CD14-positive monocyte (primary cell): Measurements from ENCODE around the gene STX17. TPM values are rescaled to one million over a fixed set of nuclear protein-coding genes. Genes with fewer than 3 reads are reported as not detected.

Experiments used
- DNase-seq, 3 donors: peaks; one replicate each; pipeline ENCODE4 v3.0.0-alpha.2; 2011 to 2022
- H2AFZ ChIP-seq: 2 replicates; pipeline ENCODE4 v1.6.0; 2012; ENCODE audit warnings: mild to moderate bottlenecking, low read depth, low read length, inconsistent platforms; ENCODE audit not compliant: insufficient read depth, poor library complexity, severe bottlenecking
- H3K27ac ChIP-seq, 2 donors: 1 replicate in 1 of 2; 2 replicates in 1 of 2; pipeline ENCODE4 v1.5.1; 2012 to 2013; ENCODE audit warnings: low read length in 2 of 2, control low read depth in 1 of 2, inconsistent platforms in 1 of 2, low read depth in 1 of 2, mild to moderate bottlenecking in 1 of 2
- H3K27me3 ChIP-seq, 2 donors: one replicate each; pipeline versions ENCODE4 v1.6.0 to v1.6.1; 2011 to 2013; ENCODE audit warnings: low read length in 2 of 2; ENCODE audit not compliant: control insufficient read depth in 2 of 2, insufficient read depth in 2 of 2
- H3K36me3 ChIP-seq, 2 donors: replicated peaks in 1 of 2; 1 replicate in 1 of 2; 2 replicates in 1 of 2; pipeline versions ENCODE4 v1.5.1 to v1.6.1; 2012 to 2013; ENCODE audit warnings: low read length in 2 of 2, control low read depth in 1 of 2, inconsistent platforms in 1 of 2, mild to moderate bottlenecking in 1 of 2; ENCODE audit not compliant: insufficient read depth in 2 of 2, control insufficient read depth in 1 of 2
- H3K4me1 ChIP-seq, 2 donors: 1 replicate in 1 of 2; 2 replicates in 1 of 2; pipeline versions ENCODE4 v1.5.1 to v1.6.1; 2012 to 2013; ENCODE audit warnings: low read length in 2 of 2, control low read depth in 1 of 2, inconsistent platforms in 1 of 2, mild to moderate bottlenecking in 1 of 2, moderate library complexity in 1 of 2; ENCODE audit not compliant: insufficient read depth in 2 of 2, control insufficient read depth in 1 of 2
- H3K4me2 ChIP-seq: replicated peaks from 2 replicates; pipeline ENCODE3; 2012; ENCODE audit warnings: low read length, moderate library complexity, mild to moderate bottlenecking; ENCODE audit not compliant: poor library complexity, severe bottlenecking; ENCODE audit errors: extremely low read depth
- H3K4me3 ChIP-seq, 3 experiments: fragments of 200-600 bp in 1 of 3; sonication (generic) in 1 of 3; replicated peaks in 1 of 3; 1 replicate in 2 of 3; 2 replicates in 1 of 3; pipeline ENCODE4 v1.5.1; 2011 to 2013; ENCODE audit warnings: low read length in 3 of 3, mild to moderate bottlenecking in 3 of 3, control low read depth in 2 of 3, low read depth in 2 of 3, inconsistent platforms in 1 of 3, moderate library complexity in 1 of 3
- H3K79me2 ChIP-seq: 2 replicates; pipeline ENCODE4 v1.6.0; 2012; ENCODE audit warnings: mild to moderate bottlenecking, control low read depth, inconsistent platforms, low read length, moderate library complexity; ENCODE audit not compliant: insufficient read depth
- H3K9ac ChIP-seq: 2 replicates; pipeline ENCODE4 v1.6.0; 2017; ENCODE audit warnings: low read length, mild to moderate bottlenecking; ENCODE audit not compliant: insufficient read depth, poor library complexity, severe bottlenecking
- H3K9me3 ChIP-seq, 2 donors: replicated peaks in 1 of 2; 1 replicate in 1 of 2; 2 replicates in 1 of 2; pipeline versions ENCODE4 v1.5.1 to v1.6.1; 2012 to 2013; ENCODE audit warnings: low read length in 2 of 2, control low read depth in 1 of 2; ENCODE audit not compliant: control insufficient read depth in 1 of 2, insufficient read depth in 1 of 2
- H4K20me1 ChIP-seq: 2 replicates; pipeline ENCODE4 v1.6.0; 2012; ENCODE audit warnings: mild to moderate bottlenecking, low read length, control low read depth, moderate library complexity; ENCODE audit not compliant: insufficient read depth
- H3K27ac Mint-ChIP-seq, 7 donors: one replicate each; pipeline ENCODE4 v1.8.0; 2020; ENCODE audit warnings: mild to moderate bottlenecking in 7 of 7, mixed read lengths in 7 of 7, moderate library complexity in 6 of 7, inconsistent platforms in 2 of 7
- H3K27me3 Mint-ChIP-seq, 3 donors: one replicate each; pipeline ENCODE4 v1.8.0; 2021 to 2022; ENCODE audit warnings: low read depth in 3 of 3, mild to moderate bottlenecking in 3 of 3, mixed read lengths in 3 of 3, moderate library complexity in 3 of 3, inconsistent platforms in 1 of 3
- H3K36me3 Mint-ChIP-seq, 2 donors: one replicate each; pipeline ENCODE4 v1.8.0; 2020; ENCODE audit warnings: mixed read lengths in 2 of 2, inconsistent platforms in 1 of 2, mild to moderate bottlenecking in 1 of 2
- H3K4me1 Mint-ChIP-seq: one replicate; pipeline ENCODE4 v1.8.0; 2020; ENCODE audit warnings: mild to moderate bottlenecking, mixed read lengths
- H3K4me3 Mint-ChIP-seq, 2 donors: one replicate each; pipeline ENCODE4 v1.8.0; 2020; ENCODE audit warnings: mild to moderate bottlenecking in 2 of 2, mixed read lengths in 2 of 2, moderate library complexity in 1 of 2
- H3K9me3 Mint-ChIP-seq, 7 donors: one replicate each; pipeline ENCODE4 v1.8.0; 2020 to 2022; ENCODE audit warnings: mixed read lengths in 7 of 7, mild to moderate bottlenecking in 6 of 7, moderate library complexity in 6 of 7, inconsistent platforms in 2 of 7
- CTCF ChIP-seq: fragments of 200-600 bp; IDR thresholded peaks from one replicate; pipeline ENCODE4 v1.8.0; 2022; ENCODE audit warnings: antibody characterized with exemption, mild to moderate bottlenecking
- WGBS: methylation state at CpG from one replicate; pipeline ENCODE4 v1.1.5; 2013; ENCODE audit warnings: missing lambda C conversion rate; ENCODE audit not compliant: insufficient coverage; 5-methylcytosine and 5-hydroxymethylcytosine counted together
- intact Hi-C, 2 donors: fragments of 100-400 bp; cut with micrococcal nuclease; formaldehyde crosslinking; loops; one replicate each; pipeline versions ENCODE4 v1.15.0 to v1.15.1; 2023
- polyA plus RNA-seq, 3 donors: library from polyadenylated mRNA; depleted of rRNA in 1 of 3; unstranded in 2 of 3; stranded (reverse) in 1 of 3; fragments of 300-500 nt in 2 of 3; fragments of >200 nt in 1 of 3; fragmentation: Illumina TruSeq in 2 of 3; gene quantifications; 1 replicate in 2 of 3; 2 replicates in 1 of 3; pipeline ENCODE4 v1.2.3, GENCODE V29; 2012 to 2021

Gene STX17
- polyA plus RNA-seq, 3 donors: 10.3 to 16.8 (median 10.6) TPM

- Mint-ChIP-seq H3K4me1 (no peaks in the 10 kb centered on the region), H3K4me3 (no peak overlapping the region), H3K36me3 (peaks cover 75 to 77% of the 10 kb centered on the region in 2 donors), H3K27ac (no peak overlapping the region), H3K9me3 (peaks cover 0 to 2% (median 0%) of the 10 kb centered on the region in 7 donors), H3K27me3 (no peaks in the 10 kb centered on the region)
- no peak overlapping the region for H3K9ac ChIP-seq
- no peaks in the 10 kb centered on the region for H3K9me3 ChIP-seq
- no peak overlapping the region for H3K4me3 ChIP-seq
- H3K4me2 ChIP-seq: no peak overlapping the region
- no peak overlapping the region for H2AFZ ChIP-seq
- no peak for TF ChIP-seq CTCF
- 91% methylated on average over 1 of the region's 3 CpGs for whole genome bisulfite sequencing
- no peaks in the 10 kb centered on the region for H3K4me1 ChIP-seq
- H3K36me3 ChIP-seq: peaks cover 47 to 77% of the 10 kb centered on the region in 2 donors
- H3K27me3 ChIP-seq: no peaks in the 10 kb centered on the region
- no peaks in the 10 kb centered on the region for H4K20me1 ChIP-seq
- no peak for DNase-seq
- H3K27ac ChIP-seq: no peak overlapping the region
- intact Hi-C loops: no loop called here
- H3K79me2 ChIP-seq: no peaks in the 10 kb centered on the region
These were observed 11.7 kb downstream of the STX17 start for GRCh38 chr9:99918134-99918533.

DNA sequence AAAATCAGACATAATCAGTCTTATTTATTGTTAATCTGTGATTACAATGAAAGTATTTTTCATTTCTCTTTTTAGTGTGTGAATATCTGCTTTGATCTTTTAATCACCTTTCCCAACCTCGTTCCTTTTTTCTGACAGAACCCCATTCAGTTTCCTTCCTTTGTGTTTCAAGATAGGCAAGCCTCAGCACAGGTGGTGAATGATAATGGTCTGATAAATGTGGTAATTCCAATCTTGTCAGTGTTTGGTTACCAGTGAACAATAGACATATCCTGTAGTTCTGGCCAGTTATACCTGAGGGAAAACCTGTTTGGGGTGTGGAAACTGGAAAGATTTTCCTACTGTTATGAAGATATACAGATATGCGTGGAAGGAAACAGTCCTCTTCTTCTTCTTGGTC is 13.5 kb downstream of the STX17 start:
- Mint-ChIP-seq H3K27me3 (no peaks in the 10 kb centered on the region), H3K9me3 (peaks cover 0 to 9% (median 7%) of the 10 kb centered on the region in 7 donors), H3K27ac (no peak overlapping the region), H3K36me3 (peaks cover 83 to 85% of the 10 kb centered on the region in 2 donors), H3K4me1 (no peaks in the 10 kb centered on the region), H3K4me3 (no peak overlapping the region)
- no peaks in the 10 kb centered on the region for H3K79me2 ChIP-seq
- peaks cover 0 to 3% of the 10 kb centered on the region in 2 donors for H3K9me3 ChIP-seq
- no peak overlapping the region for H3K27ac ChIP-seq
- H3K9ac ChIP-seq: no peak overlapping the region
- DNase-seq: no peak
- WGBS: 100% methylated on average over 1 of the region's 2 CpGs
- no peaks in the 10 kb centered on the region for H4K20me1 ChIP-seq
- H3K4me3 ChIP-seq: no peak overlapping the region
- H2AFZ ChIP-seq: no peak overlapping the region
- no peaks in the 10 kb centered on the region for H3K4me1 ChIP-seq
- TF ChIP-seq CTCF: no peak
- H3K4me2 ChIP-seq: no peak overlapping the region
- H3K36me3 ChIP-seq: peaks cover 50 to 88% of the 10 kb centered on the region in 2 donors
- intact Hi-C loops: no loop called here
- no peaks in the 10 kb centered on the region for H3K27me3 ChIP-seq
